ENCODE results near the gene CAMSAP3. TPM values are rescaled to one million over a fixed set of nuclear protein-coding genes. Genes with fewer than 3 reads are reported as not detected.
"Not testable (repeated sequence)": the region's sequence is repeated elsewhere in the genome, so short reads cannot be mapped to it uniquely, and the experiment has no call there.

CAMSAP3 gene
- total and polyA plus RNA-seq, 8 donors: 10.5 to 22.3 (median 15.8) TPM

GRCh38 chr19:7641290-7642276 lies 45.9 kb downstream of the CAMSAP3 start:
- Histone ChIP-seq H3K4me3 (no peak overlapping the region), H3K36me3 (peaks cover 0 to 45% of the 10 kb centered on the region in 2 donors), H3K9me3 (no peaks in the 10 kb centered on the region), H3K27ac (no peak overlapping the region), H3K27me3 (peaks cover 0 to 21% of the 10 kb centered on the region in 2 donors), H3K4me1 (peaks cover 0 to 45% of the 10 kb centered on the region in 2 donors)
- intact Hi-C loops (cut with DNase I): no loop called here
- no peak for TF ChIP-seq CTCF (IDR thresholded peaks at IDR 0.05)
- ATAC-seq (no peak), DNase-seq (peak in 1 of 4 donors; percentile 73)

DNA sequence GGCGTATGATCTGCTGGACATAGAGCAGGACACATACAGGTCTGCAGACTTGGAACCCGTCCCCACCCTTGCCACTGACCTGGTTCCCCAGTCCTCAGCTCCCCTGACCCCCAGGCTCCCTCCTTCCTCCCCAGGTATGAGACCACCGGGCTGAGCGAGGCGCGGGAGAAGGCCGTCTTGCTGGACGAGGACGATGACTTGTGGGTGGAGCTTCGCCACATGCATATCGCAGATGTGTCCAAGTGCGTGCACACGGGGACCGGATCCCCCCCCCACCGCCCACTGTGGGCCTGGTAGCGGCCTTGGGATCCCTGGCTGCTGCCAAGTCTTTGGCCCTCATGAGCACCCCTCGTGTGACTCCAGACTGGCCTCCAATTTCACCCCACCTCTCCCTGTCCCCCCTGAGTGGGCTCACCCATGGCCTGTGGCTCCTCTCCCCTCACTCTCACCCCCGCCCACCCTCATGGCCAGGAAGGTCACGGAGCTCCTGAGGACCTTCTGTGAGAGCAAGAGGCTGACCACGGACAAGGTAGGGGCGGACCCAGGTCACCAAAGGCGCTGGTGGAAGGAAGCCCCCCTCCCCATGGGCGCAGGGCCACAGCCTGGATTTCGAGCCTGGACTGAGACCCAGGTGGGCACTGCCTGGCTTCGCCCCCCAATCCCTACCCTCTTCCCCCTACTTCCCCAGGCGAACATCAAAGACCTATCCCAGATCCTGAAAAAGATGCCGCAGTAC lies 46.8 kb downstream of the CAMSAP3 start:
- Histone ChIP-seq H3K9me3 (no peaks in the 10 kb centered on the region), H3K27ac (no peak overlapping the region), H3K4me3 (no peak overlapping the region), H3K4me1 (peaks cover 0 to 54% of the 10 kb centered on the region in 2 donors), H3K27me3 (peaks cover 0 to 12% of the 10 kb centered on the region in 2 donors), H3K36me3 (peaks cover 0 to 53% of the 10 kb centered on the region in 2 donors)
- ATAC-seq (no peak), DNase-seq (peak in 1 of 4 donors; percentile 72)
- intact Hi-C loops (cut with DNase I): no loop called here
- no peak for TF ChIP-seq CTCF (IDR thresholded peaks at IDR 0.05)

GRCh38 chr19:7643031-7643415 lies 47.4 kb downstream of the CAMSAP3 start:
- ATAC-seq (no peak), DNase-seq (no peak)
- Histone ChIP-seq H3K9me3 (no peaks in the 10 kb centered on the region), H3K27ac (no peak overlapping the region), H3K4me1 (peaks cover 0 to 51% of the 10 kb centered on the region in 2 donors), H3K4me3 (no peak overlapping the region), H3K36me3 (peaks cover 0 to 59% of the 10 kb centered on the region in 2 donors), H3K27me3 (peaks cover 0 to 6% of the 10 kb centered on the region in 2 donors)
- intact Hi-C loops (cut with DNase I): no loop called here
- no peak for TF ChIP-seq CTCF (IDR thresholded peaks at IDR 0.05)

DNA sequence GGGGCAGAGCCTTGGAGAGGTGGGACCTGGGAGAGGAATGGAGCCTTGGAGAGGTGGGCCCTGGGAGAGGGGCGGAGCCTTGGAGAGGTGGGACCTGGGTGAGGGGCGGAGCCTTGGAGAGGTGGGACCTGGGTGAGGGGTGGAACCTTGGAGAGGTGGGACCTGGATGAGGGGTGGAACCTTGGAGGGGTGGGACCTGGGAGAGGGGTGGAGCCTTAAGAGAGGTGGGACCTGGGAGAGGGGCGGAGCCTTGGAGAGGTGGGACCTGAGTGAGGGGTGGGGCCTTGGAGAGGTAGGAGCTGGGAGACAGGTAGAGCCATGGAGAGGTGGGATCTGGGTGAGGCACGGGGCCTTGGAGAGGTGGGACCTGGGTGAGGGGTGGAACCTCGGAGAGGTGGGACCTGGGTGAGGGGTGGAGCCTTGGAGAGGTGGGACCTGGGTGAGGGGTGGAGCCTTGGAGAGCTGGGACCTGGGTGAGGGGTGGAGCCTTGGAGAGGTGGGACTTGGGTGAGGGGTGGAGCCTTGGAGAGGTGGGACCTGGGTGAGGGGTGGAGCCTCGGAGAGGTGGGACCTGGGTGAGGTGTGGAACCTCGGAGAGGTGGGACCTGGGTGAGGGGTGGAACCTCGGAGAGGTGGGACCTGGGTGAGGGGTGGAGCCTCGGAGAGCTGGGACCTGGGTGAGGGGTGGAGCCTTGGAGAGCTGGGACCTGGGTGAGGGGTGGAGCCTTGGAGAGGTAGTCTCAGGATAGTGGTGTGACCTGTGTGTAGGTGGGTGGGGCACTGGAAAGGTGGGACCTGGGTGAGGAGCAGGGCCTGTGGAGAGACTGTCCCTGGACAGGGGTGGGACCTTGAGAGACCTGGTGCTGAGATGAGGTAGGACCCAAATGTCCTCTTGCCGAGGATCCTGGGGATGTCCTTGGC lies 48.2 kb downstream of the CAMSAP3 start:
- peaks cover 0 to 64% of the 10 kb centered on the region in 2 donors for H3K36me3 ChIP-seq
- intact Hi-C loops (cut with DNase I); H3K9me3 ChIP-seq; H3K27me3 ChIP-seq; H3K4me3 ChIP-seq: not testable (repeated sequence)
- DNase-seq (peak in 1 of 4 donors; percentile 77), ATAC-seq (peak; percentile 22)
- H3K4me1 ChIP-seq: peaks cover 0 to 42% of the 10 kb centered on the region in 2 donors
- H3K27ac ChIP-seq: peak overlapping the region in 1 of 2 donors; percentile 83

- peak overlapping the region in 1 of 2 donors; percentile 83 for H3K27ac ChIP-seq
- TF ChIP-seq CTCF (IDR thresholded peaks at IDR 0.05): no peak
- H3K27me3 ChIP-seq: peaks cover 0 to 6% of the 10 kb centered on the region in 2 donors
- H3K9me3 ChIP-seq: no peaks in the 10 kb centered on the region
- peaks cover 0 to 36% of the 10 kb centered on the region in 2 donors for H3K4me1 ChIP-seq
- DNase-seq (peak in 1 of 4 donors; percentile 63), ATAC-seq (no peak)
- H3K36me3 ChIP-seq: peaks cover 0 to 64% of the 10 kb centered on the region in 2 donors
- H3K4me3 ChIP-seq: no peak overlapping the region
- intact Hi-C loops (cut with DNase I): no loop called here
Measured at GRCh38 chr19:7644550-7644877, 48.9 kb downstream of the CAMSAP3 start.

All from left lung (tissue), 10 donors.